K562 (cell line): Measurements from ENCODE around the gene C1orf50.

Source experiments
- E2F5 ChIP-seq: sonication (generic); formaldehyde crosslinking; IDR thresholded peaks from 2 replicates; pipeline ENCODE4 v1.8.0; 2022; ENCODE audit warnings: mild to moderate bottlenecking, missing genetic modification reagents
- ESRRA ChIP-seq: fragments of 450-650 bp; IDR thresholded peaks from 2 replicates; pipeline ENCODE4 v1.6.1; 2014; ENCODE audit warnings: low read depth, mild to moderate bottlenecking, moderate library complexity, borderline replicate concordance
- HDGF ChIP-seq: fragments of 450-650 bp; IDR thresholded peaks from 2 replicates; pipeline ENCODE4 v1.6.1; 2016
- IRF2 ChIP-seq: sonication (generic); formaldehyde crosslinking; IDR thresholded peaks from 2 replicates; pipeline ENCODE4 v1.8.1; 2022; ENCODE audit warnings: mild to moderate bottlenecking, missing genetic modification reagents
- MEF2A ChIP-seq: IDR thresholded peaks from 2 replicates; pipeline ENCODE4 v1.6.1; 2011; ENCODE audit warnings: low read depth, mild to moderate bottlenecking, low read length, moderate library complexity; ENCODE audit not compliant: control insufficient read depth
- MYC ChIP-seq, 2 experiments: fragments of 250-450 bp in 1 of 2; sonication (Bioruptor Pico) in 1 of 2; IDR thresholded peaks; 2 replicates each; pipeline versions ENCODE4 v1.5.1 to v1.6.1; 2012 to 2021; ENCODE audit warnings: low read depth in 2 of 2, borderline replicate concordance in 1 of 2, improper control_type of control experiment in 1 of 2, low read length in 1 of 2, mild to moderate bottlenecking in 1 of 2, moderate library complexity in 1 of 2
- NCOA1 ChIP-seq: fragments of 450-650 bp; IDR thresholded peaks from 2 replicates; pipeline ENCODE4 v1.6.1; 2016; ENCODE audit warnings: low read depth
- NFXL1 ChIP-seq: fragments of 450-650 bp; formaldehyde crosslinking; IDR thresholded peaks from 2 replicates; pipeline ENCODE4 v1.4.0; 2021; ENCODE audit warnings: mild to moderate bottlenecking
- SNAPC5 ChIP-seq: fragments of 250-450 bp; sonication (Bioruptor Pico); IDR thresholded peaks from 2 replicates; pipeline ENCODE4 v1.8.0; 2021; ENCODE audit warnings: moderate library complexity, mild to moderate bottlenecking, inconsistent platforms
- ZBTB1 ChIP-seq: sonication (generic); formaldehyde crosslinking; IDR thresholded peaks from 2 replicates; pipeline ENCODE4 v1.8.1; 2023; ENCODE audit warnings: missing genetic modification reagents, low read depth, mild to moderate bottlenecking, borderline replicate concordance
- ZNF445 ChIP-seq: fragments of 250-450 bp; sonication (Bioruptor Pico); IDR thresholded peaks from 2 replicates; pipeline ENCODE4 v1.4.0; 2020; ENCODE audit warnings: low read depth, mild to moderate bottlenecking, moderate library complexity

DNA sequence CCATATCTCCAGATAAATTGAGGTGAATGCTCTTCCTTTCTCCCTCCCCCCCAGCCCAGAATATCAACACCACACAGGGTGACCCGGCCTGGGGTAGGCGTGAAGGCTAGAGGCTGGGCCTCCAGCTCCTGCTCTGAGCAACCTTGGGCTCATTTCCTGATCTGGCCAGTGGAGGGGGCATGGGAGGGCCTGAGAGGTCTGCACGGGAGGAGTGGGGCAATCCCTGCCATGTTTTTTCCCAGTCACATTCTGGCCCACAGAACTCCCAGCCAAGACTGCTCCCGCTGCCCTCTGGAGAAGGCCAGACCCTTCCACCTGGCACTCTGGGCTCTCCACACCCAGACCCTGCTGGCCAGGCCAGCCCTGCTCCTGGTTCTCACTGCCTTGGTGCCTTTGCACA is 30.9 kb upstream of the C1orf50 start:
- TF ChIP-seq NFXL1 (CRISPR knock-in tag) (no peak), SNAPC5 (CRISPR knock-in tag) (no peak), MEF2A (no peak), ZNF445 (no peak), E2F5 (CRISPR knock-in tag) (no peak), ESRRA (no peak), HDGF (no peak), NCOA1 (no peak), IRF2 (no peak), ZBTB1 (no peak), MYC (IDR thresholded peaks at IDR 0.05; ENCODE audit: low read depth, low read length) (no peak), MYC (CRISPR knock-in tag; IDR thresholded peaks at IDR 0.05; ENCODE audit: borderline replicate concordance, low read depth) (no peak)
